Measurements from ENCODE around the gene TRPT1. TPM values are rescaled to one million over a fixed set of nuclear protein-coding genes. Genes with fewer than 3 reads are reported as not detected.

The TRPT1 gene
- total and polyA plus RNA-seq, 9 of the 15 experiments (the other 6 are each of a cell fraction or from before 2014, with no cell fraction given): 4.6 to 41.7 (median 23.1) TPM

- no peak for TF ChIP-seq DEAF1 (CRISPR knock-in tag; IDR thresholded peaks at IDR 0.05)
- no peak for TF ChIP-seq RBM15 (IDR thresholded peaks at IDR 0.05; ENCODE audit: insufficient read depth, low read length)
- no peak for TF ChIP-seq ETS1 (conservative IDR thresholded peaks at IDR 0.05; ENCODE audit: control insufficient read depth, low read depth, low read length)
- TF ChIP-seq MAZ (CRISPR knock-in tag; conservative IDR thresholded peaks at IDR 0.05 in 1 of 2, IDR thresholded peaks at IDR 0.05 in 1 of 2): no peak; a peak in 2 of 4 replicates
- TF ChIP-seq RBBP5 (IDR thresholded peaks at IDR 0.05; ENCODE audit: borderline replicate concordance, insufficient read depth, low read length, poor library complexity, severe bottlenecking): peak; percentile 33
- TF ChIP-seq ZBTB7A (IDR thresholded peaks at IDR 0.05; ENCODE audit: borderline replicate concordance, control insufficient read depth, low read depth, low read length): no peak
- TF ChIP-seq BRD9 (IDR thresholded peaks at IDR 0.05; ENCODE audit: low read depth, partially characterized antibody): no peak
- no peak for TF ChIP-seq NFATC3 (IDR thresholded peaks at IDR 0.05)
- TF ChIP-seq ZNF12 (CRISPR knock-in tag; IDR thresholded peaks at IDR 0.05): no peak
- TF ChIP-seq CCAR2 (IDR thresholded peaks at IDR 0.05; ENCODE audit: low read depth, low read length): no peak
- no peak for TF ChIP-seq ZKSCAN3 (CRISPR knock-in tag; IDR thresholded peaks at IDR 0.05)
- TF ChIP-seq ILF3 (IDR thresholded peaks at IDR 0.05; ENCODE audit: borderline replicate concordance): no peak
- TF ChIP-seq FOXK2 (conservative IDR thresholded peaks at IDR 0.05 in 1 of 2, IDR thresholded peaks at IDR 0.05 in 1 of 2; ENCODE audit: low read depth in 2 of 2): peak; percentile 65 to 85
- TF ChIP-seq, protein P1, sequence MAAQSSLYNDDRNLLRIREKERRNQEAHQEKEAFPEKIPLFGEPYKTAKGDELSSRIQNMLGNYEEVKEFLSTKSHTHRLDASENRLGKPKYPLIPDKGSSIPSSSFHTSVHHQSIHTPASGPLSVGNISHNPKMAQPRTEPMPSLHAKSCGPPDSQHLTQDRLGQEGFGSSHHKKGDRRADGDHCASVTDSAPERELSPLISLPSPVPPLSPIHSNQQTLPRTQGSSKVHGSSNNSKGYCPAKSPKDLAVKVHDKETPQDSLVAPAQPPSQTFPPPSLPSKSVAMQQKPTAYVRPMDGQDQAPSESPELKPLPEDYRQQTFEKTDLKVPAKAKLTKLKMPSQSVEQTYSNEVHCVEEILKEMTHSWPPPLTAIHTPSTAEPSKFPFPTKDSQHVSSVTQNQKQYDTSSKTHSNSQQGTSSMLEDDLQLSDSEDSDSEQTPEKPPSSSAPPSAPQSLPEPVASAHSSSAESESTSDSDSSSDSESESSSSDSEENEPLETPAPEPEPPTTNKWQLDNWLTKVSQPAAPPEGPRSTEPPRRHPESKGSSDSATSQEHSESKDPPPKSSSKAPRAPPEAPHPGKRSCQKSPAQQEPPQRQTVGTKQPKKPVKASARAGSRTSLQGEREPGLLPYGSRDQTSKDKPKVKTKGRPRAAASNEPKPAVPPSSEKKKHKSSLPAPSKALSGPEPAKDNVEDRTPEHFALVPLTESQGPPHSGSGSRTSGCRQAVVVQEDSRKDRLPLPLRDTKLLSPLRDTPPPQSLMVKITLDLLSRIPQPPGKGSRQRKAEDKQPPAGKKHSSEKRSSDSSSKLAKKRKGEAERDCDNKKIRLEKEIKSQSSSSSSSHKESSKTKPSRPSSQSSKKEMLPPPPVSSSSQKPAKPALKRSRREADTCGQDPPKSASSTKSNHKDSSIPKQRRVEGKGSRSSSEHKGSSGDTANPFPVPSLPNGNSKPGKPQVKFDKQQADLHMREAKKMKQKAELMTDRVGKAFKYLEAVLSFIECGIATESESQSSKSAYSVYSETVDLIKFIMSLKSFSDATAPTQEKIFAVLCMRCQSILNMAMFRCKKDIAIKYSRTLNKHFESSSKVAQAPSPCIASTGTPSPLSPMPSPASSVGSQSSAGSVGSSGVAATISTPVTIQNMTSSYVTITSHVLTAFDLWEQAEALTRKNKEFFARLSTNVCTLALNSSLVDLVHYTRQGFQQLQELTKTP (IDR thresholded peaks at IDR 0.05; ENCODE audit: low read depth in 1 of 2, partially characterized antibody in 2 of 2): no peak
- peak in 2 of 3 experiments; percentile 10 to 43 for TF ChIP-seq YY1 (IDR thresholded peaks at IDR 0.05; ENCODE audit: borderline replicate concordance in 1 of 3, control insufficient read depth in 1 of 3, extremely low read depth in 1 of 3, insufficient read depth in 3 of 3, insufficient read length in 1 of 3, insufficient replicate concordance in 2 of 3, low read depth in 1 of 3, low read length in 2 of 3)
- TF ChIP-seq MCM2 (IDR thresholded peaks at IDR 0.05; ENCODE audit: low read depth): no peak
- TF ChIP-seq NFRKB (IDR thresholded peaks at IDR 0.05; ENCODE audit: low read depth): no peak
- no peak for TF ChIP-seq ELF1 (tag; IDR thresholded peaks at IDR 0.05)
- TF ChIP-seq ZBTB8A (IDR thresholded peaks at IDR 0.05; ENCODE audit: partially characterized antibody): no peak
Measured at GRCh38 chr11:64181506-64182411, 44.2 kb downstream of the TRPT1 start (continued).
